RPMI8226 (cell line): ENCODE results near the gene RNASE7.

Experiments
- DNase-seq: peaks from one replicate; pipeline ENCODE4 v3.0.0-alpha.2; 2015

Gene RNASE7

DNA sequence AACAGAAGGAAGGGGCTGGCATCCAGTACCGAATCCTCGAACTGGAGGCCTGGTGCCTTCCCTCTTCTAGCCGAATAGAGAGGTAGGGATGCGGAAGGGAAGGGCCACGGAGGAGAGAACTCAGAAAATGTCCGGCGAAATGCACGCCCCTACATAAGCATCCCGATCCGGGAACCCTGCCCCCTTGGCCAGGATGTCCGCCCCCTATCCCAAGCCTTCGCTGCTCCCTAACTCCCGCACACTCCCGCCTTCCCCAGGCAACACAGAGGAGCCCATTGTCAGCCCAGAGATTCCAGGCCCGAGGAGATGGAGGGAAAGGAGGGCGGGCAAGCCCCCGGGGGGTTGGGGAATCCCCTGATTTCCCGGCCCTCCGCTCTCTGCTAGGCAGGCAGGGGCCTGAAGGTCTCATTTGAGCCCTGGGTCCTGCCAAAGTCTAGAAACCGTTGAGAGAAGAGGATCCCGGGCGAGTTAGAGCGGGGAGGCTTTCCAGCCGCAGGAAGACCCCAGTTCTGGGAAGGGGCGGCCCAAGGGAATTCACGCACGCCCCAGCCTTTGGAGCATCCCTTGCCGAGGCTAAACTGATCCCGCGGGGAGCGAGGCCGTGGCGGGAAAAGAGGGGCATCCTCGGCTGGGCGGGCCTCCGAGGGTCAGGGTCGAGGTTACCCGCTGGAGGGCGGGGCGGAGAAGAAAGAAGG lies 27.4 kb downstream of the RNASE7 start:
- DNase-seq, result peak; percentile 11

DNA sequence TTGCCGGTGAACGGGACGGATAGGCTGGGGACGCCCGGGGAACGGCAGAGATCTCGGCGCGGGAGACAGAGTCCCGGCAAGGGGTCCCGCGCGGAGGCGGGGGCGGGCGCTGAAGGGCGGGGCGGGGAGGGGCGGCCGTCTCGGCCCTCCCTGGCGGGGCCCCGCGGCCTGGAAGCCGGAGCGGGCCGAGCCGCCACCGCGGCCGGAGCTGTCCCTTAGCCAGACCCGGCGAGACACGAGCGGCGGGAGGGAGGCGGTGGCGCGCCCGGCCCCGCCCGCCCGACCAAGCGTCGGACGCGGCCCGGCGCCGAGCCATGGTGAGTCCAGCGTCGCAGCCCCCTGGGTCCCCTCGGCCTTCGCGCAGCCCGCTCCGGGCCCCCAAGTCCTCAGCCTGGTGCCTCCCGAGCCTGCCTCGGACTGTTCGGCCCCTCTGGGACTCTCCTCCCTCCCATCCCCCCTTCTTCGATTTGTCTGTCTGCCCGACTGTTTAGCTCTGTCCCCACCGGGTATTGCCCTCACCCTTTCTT lies 28.0 kb downstream of the RNASE7 start, which contains the start of gene ARHGEF40:
Gene ARHGEF40, plus strand, starts transcription at position 222 of the 527 bp plus-strand sequence. Its CDS starts 93 bp downstream, at position 315.
- peak; percentile 50 for DNase-seq

DNA sequence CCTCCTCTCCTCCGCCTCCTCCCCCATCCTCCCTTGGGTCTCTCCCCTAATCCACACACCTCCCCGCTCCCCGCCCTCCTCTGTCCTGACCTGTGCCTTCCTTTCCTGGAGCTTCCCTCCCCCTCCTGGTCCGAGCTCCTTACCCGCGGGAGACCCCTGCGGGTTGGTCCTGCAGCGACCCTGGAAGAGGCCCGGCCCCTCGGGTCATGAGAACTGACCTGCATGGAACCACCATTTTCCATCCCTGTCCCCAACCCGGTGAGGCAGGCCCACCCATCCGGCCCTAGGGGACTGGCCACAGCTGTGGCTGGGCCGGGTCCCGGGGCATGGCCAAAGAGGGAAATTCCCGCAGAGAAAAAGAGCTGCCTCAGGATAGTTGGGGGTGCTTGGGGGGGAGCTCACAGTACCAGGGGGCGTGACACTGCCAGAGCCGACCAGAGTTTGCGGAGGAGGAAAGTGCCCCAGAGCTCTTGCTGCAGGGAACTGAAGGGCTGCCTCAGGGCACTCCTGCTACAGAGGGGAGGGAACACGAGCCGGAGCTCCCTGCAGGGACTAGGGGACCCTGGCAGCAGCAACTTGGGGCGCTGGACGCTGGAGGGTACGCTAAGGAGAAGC lies 28.6 kb downstream of the RNASE7 start:
- peak; percentile 46 for DNase-seq

DNA sequence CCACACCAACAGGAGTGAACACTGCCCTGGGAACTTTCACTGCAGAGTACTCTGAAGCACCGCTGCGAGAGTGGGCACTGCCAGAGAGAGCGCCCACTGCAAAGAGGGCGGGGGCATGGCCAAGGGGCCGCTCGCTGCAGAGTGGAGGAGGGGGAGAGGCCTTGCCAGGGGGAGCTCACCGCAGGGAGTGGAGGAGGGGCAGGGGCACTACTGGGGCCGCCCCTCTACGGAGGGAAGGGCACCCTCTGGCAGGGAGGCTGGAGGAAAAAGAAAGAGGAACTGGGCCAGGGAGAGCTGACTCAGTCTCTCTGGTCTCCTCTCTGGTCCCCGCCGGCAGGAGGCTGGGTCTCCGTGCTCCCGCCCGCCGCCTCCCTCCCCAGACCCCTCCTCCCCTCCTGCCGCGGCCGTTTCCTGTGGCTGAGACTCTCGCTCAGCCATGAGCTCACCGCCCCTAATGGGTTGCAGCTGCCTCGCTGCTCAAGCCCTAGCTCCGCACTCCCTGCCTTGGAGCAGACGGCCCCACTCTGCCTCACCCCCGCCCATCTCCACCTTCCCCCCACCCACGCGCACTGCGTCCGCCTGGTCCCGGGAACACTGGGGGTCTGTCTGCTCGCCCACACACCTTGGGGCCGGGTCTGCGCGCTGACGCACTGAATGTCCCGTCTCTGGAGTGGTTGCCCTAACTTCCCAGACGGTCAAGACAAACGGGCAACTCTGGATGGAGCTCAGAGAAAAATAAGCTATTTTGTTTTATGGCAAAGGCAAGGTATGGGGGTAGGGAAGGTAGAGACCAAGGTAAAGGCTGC lies 29.3 kb downstream of the RNASE7 start:
- peak; percentile 93 for DNase-seq

DNA sequence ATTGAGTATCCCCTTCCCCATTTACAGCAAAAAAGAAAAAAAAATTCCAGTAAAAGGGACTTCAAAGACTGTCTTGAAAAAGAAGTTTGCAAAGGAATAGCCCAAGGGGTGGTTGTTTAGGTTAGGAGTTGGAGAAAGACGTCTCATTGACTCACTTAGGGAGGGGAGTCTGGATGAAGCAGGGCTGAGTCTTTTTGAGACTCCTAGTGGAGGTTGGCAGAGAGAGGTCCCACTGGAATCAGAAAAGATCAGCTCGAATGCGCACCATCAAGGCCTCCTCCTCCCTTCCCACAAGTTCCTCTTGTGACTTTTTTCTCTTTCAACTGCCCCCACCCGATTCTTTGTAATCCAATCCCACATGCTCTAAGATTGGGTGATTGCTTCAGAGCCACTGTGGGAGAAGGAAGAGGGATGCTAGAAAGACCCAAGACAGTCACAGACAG lies 29.9 kb downstream of the RNASE7 start:
- DNase-seq, result no peak

DNA sequence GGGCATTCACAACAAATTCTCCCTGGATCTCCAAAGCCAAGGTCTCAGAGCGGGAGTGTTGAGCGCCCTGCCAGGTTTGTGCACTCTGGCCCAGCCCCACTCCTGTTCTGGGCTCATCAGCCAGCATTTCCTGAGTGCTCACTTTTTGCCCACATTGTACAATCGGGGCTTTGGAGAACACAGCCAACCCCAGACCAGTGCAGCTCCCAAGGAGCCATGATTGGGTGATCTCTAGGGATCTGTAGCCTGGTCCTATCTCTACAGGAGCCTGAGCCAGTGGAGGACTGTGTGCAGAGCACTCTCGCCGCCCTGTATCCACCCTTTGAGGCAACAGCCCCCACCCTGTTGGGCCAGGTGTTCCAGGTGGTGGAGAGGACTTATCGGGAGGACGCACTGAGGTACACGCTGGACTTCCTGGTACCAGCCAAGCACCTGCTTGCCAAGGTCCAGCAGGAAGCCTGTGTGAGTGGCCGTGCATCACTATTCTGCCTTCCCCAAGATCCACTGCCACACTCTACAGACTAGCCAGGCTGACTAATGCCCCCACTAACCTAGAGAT lies 30.7 kb downstream of the RNASE7 start:
- DNase-seq, result no peak

DNA sequence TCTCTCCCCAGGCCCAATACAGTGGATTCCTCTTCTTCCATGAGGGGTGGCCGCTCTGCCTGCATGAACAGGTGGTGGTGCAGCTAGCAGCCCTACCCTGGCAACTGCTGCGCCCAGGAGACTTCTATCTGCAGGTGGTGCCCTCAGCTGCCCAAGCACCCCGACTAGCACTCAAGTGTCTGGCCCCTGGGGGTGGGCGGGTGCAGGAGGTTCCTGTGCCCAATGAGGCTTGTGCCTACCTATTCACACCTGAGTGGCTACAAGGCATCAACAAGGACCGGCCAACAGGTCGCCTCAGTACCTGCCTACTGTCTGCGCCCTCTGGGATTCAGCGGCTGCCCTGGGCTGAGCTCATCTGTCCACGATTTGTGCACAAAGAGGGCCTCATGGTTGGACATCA lies 31.8 kb downstream of the RNASE7 start:
- no peak for DNase-seq

DNA sequence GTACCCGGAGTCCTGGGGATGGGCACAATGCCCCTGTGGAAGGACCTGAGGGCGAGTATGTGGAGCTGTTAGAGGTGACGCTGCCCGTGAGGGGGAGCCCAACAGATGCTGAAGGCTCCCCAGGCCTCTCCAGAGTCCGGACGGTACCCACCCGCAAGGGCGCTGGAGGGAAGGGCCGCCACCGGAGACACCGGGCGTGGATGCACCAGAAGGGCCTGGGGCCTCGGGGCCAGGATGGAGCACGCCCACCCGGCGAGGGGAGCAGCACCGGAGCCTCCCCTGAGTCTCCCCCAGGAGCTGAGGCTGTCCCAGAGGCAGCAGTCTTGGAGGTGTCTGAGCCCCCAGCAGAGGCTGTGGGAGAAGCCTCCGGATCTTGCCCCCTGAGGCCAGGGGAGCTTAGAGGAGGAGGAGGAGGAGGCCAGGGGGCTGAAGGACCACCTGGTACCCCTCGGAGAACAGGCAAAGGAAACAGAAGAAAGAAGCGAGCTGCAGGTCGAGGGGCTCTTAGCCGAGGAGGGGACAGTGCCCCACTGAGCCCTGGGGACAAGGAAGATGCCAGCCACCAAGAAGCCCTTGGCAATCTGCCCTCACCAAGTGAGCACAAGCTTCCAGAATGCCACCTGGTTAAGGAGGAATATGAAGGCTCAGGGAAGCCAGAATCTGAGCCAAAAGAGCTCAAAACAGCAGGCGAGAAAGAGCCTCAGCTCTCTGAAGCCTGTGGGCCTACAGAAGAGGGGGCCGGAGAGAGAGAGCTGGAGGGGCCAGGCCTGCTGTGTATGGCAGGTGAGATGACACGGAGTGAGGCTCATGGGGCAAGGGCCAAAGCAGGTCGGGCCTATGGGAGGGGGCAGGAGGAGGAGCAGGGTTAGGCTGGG lies 32.5 kb downstream of the RNASE7 start:
- no peak for DNase-seq

DNA sequence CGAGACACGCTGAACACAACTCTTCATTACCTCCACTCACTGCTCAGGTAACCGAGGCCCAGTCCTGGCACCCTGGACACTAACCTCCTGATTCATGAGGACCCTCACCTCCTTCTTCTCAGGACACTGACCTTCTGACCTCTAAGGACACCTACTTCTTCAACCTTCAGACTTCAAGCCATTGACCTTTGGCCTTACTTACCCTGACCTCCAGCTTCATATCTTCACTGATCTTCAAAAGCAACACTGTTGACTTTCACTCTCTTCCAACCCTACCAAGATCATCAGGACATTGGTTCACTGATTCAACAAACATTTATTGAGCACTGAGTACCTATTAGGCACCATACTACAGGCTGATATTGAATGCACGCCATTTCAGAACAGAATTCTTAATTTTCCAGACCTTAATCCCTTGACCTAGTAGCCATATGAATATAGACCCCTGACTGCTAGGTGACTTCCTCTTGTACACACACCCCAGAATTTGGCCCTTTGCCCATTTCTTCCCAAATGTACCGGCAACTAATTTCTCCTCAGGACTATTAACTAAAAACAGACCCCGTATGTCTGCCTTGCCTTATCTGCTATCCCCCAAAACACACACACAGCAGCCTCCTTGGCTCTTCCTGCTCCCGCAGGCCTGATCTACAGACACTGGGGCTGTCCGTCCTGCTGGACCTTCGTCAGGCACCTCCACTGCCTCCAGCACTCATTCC lies 33.7 kb downstream of the RNASE7 start:
- no peak for DNase-seq

DNA sequence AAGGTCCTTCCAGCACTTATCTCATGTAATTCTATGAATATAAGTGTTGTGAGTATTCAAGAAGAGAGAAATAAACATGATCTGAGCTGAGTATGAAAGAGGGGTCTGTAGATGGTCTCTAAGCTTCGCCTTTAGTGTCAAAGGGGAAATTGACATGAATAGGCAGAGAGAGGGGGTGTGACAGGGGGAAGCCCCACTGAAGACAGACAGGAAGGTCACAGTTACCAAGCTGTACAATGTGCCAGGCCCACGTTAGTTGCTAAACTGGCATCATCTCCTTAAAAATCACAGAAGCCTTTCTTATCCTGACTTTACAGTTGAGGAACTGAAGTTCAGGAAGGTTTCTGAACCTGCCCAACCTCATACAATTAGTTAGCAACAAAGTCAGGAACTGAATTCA lies 35.5 kb downstream of the RNASE7 start:
- no peak for DNase-seq

DNA sequence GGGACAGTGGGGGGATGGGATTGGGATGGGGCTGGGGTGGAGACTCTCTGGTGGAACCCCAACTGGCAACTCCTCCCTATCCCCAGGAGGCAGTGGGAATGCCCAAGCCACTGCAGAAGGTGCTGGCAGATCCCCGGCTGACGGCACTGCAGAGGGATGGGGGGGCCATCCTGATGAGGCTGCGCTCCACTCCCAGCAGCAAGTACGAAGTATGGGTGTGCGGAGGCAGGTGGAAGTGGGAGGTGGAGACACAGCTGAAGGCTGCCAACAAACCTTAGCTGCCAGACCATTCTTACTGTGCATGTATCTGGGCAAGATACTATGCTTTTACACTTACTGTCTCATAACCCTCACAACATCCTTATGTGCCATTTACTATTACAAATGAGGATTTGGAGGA lies 36.1 kb downstream of the RNASE7 start:
- DNase-seq, result no peak

DNA sequence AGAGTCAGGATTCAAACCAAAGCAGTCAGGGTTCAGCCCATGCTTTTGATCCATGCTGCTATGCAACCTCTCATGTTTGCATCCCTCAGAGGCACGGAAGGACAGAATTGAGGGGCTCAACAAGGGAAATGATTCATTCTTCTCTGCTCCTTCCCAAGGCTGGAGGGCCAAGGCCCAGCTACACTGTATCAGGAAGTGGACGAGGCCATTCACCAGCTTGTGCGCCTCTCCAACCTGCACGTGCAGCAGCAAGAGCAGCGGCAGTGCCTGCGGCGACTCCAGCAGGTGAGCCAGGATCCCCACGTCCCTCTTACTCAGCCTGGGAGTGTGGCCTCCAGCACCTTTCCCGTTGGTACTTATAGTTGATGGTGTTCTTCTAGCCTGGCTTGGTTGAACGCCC lies 36.6 kb downstream of the RNASE7 start:
- no peak for DNase-seq

DNA sequence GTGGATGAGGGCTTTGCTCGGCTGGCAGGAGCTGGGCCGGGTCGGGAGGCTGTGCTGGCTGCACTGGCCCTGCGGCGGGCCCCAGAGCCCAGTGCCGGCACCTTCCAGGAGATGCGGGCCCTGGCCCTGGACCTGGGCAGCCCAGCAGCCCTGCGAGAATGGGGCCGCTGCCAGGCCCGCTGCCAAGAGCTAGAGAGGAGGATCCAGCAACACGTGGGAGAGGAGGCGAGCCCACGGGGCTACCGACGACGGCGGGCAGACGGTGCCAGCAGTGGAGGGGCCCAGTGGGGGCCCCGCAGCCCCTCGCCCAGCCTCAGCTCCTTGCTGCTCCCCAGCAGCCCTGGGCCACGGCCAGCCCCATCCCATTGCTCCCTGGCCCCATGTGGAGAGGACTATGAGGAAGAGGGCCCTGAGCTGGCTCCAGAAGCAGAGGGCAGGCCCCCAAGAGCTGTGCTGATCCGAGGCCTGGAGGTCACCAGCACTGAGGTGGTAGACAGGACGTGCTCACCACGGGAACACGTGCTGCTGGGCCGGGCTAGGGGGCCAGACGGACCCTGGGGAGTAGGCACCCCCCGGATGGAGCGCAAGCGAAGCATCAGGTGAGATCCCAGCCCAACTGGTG lies 39.5 kb downstream of the RNASE7 start:
- no peak for DNase-seq

DNA sequence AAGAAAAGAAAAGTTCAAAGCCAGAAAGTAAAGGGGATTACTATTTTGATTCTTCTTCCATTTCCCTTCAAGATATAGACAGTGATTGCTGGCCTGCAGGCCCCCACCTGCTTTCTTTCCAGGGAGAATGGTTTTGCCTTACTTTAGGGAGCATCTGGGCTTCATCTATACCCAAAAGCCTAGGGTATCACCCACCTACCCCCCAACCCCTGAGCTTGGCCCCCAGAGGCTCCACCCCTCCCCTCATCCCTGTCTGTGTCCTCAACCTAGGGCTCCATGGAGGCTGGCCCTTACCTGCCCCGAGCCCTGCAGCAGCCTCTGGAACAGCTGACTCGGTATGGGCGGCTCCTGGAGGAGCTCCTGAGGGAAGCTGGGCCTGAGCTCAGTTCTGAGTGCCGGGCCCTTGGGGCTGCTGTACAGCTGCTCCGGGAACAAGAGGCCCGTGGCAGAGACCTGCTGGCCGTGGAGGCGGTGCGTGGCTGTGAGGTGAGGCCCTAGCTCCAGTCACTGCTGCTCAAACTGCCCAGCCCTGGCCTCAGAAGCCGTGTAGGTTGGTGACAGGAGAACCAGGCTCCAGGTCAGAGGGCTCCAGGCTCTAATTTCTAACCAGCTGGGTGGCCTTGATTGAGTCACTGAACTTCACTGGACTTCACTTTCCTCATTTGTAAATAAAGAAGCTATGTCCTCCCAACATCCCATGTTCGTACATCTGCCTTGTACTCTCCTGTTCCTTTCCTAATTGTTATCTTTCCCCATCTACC lies 41.6 kb downstream of the RNASE7 start:
- DNase-seq, result no peak

DNA sequence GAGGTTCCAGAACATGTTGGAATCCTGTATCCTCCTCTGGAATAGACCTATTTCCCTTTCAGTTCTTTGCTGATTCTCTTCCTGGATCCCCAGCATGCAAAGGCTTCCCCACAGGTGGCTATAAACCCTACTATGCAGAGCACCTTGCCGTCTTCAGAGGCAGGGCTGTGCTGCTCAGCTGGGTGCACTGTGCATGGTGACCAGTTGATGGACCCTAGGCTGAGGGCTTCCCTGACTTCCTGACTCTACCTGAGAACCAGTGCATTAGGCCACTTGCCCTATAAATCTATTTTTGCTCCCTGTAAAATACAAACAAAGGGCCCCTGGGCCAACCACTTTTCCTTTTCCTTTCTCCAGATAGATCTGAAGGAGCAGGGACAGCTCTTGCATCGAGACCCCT lies 42.2 kb downstream of the RNASE7 start:
- DNase-seq, result no peak

DNA sequence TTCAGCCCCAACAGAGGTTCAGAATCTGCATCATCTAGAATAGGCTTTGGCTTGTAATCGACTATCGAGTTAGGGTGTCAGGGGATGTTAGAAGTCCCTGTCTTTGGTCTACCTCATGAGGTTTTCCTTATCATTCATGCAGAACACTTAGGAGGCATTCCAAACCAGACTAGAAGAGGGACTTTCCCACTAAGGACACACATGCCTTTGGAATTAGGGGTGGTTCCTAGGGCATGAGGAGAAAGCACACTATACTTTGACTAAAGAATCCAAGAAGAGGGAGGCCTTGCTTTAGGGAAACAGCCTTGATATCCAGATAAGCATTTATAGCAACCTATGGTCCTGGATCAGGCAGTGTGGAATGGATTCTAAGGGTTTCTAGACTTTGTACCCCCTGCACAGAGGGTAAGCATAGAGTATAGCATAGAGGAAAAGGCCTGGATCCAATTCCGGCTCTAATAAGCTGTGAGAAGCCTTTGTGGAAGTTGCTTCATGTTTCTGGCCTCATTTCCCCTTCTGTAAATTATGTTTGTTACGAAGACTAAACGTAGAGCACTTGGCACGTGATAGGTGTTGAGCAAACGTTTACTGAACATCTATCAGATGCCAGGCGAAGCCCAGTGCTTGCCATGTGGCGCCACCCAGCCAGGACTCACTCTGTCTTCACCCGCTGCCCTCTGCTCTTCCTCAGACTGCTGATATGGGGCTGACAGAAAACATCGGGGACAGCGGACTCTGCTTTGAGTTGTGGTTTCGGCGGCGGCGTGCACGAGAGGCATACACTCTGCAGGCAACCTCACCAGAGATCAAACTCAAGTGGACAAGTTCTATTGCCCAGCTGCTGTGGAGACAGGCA lies 43.1 kb downstream of the RNASE7 start:
- no peak for DNase-seq

DNA sequence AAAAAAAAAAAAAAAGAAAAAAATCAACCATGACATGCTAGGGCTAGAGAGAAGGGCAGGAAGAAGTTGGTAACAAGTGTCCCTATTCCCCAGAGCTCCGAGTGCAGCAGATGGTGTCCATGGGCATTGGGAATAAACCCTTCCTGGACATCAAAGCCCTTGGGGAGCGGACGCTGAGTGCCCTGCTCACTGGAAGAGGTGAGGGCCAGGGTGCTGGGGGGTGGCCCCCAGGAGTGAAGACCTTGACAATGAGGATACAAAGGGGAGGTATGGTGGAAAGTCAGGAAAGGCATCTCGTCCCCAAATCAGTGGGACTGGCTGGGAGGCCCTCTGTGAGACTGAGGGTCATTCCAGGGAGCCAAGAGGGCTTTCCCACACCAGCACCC lies 44.7 kb downstream of the RNASE7 start:
- DNase-seq, result no peak

DNA sequence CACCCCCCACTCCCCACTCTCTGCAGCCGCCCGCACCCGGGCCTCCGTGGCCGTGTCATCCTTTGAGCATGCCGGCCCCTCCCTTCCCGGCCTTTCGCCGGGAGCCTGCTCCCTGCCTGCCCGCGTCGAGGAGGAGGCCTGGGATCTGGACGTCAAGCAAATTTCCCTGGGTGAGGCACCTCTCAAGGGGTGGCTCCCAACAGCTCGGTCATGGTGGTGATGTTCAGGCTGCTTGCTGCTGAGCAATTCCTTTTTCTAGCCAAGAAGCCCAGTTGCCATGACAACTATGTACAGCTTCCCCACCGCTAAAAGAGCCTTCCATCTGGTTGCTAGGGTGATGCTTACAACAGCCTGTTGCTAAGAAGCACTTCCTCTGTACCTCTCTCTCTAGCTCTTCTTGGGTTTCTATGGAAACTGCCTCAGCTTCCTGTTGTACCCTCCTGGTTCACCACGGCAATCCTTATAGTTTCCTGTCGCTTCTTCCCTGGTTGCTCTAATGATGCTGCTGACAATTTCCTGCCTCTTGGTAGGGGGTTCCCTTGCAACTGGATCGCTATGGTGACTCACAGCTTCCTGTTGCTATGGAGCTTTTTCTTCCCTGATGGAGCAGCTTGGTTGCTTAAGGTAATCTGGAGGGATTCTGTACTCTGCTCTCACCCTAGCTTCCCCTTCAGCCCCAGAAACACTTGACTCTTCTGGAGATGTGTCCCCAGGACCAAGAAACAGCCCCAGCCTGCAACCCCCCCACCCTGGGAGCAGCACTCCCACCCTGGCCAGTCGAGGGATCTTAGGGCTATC lies 45.3 kb downstream of the RNASE7 start:
- peak; percentile 51 for DNase-seq
